Measurements from ENCODE around the gene GNPNAT1. TPM values are rescaled to one million over a fixed set of nuclear protein-coding genes. Genes with fewer than 3 reads are reported as not detected.

Gene GNPNAT1
- total RNA-seq, 1 donor from 2014 or later, result 11.6 TPM

GRCh38 chr14:52821805-52822250 is 30.4 kb upstream of the GNPNAT1 start:
- no peak for TF ChIP-seq CTCF (IDR thresholded peaks at IDR 0.05)
- no peaks in the 10 kb centered on the region for H3K27me3 ChIP-seq
- H3K36me3 ChIP-seq, result no peaks in the 10 kb centered on the region
- DNase-seq (no peak), ATAC-seq (no peak)
- H3K27ac ChIP-seq, result no peak overlapping the region
- intact Hi-C loops (cut with DNase I), result no loop called here
- no peaks in the 10 kb centered on the region for H3K9me3 ChIP-seq
- H3K4me3 ChIP-seq, result no peak overlapping the region
- no peaks in the 10 kb centered on the region for H3K4me1 ChIP-seq

- no peak for ATAC-seq
- TF ChIP-seq CTCF (IDR thresholded peaks at IDR 0.05), result no peak
- H3K9me3 ChIP-seq, result no peaks in the 10 kb centered on the region
- no peaks in the 10 kb centered on the region for H3K4me1 ChIP-seq
- H3K36me3 ChIP-seq, result no peaks in the 10 kb centered on the region
- H3K27ac ChIP-seq, result no peak overlapping the region
- no peak for DNase-seq
- no peaks in the 10 kb centered on the region for H3K27me3 ChIP-seq
- intact Hi-C loops (cut with DNase I), result no loop called here
- no peak overlapping the region for H3K4me3 ChIP-seq
Observed at GRCh38 chr14:52808101-52808500, 16.7 kb upstream of the GNPNAT1 start.

- no peak for DNase-seq
- no peak for TF ChIP-seq CTCF (IDR thresholded peaks at IDR 0.05)
- ATAC-seq, result no peak
- H3K9me3 ChIP-seq, result no peaks in the 10 kb centered on the region
- no peak overlapping the region for H3K27ac ChIP-seq
- H3K36me3 ChIP-seq, result no peaks in the 10 kb centered on the region
- H3K27me3 ChIP-seq, result no peaks in the 10 kb centered on the region
- intact Hi-C loops (cut with DNase I), result no loop called here
- no peak overlapping the region for H3K4me3 ChIP-seq
- H3K4me1 ChIP-seq, result no peaks in the 10 kb centered on the region
Observed at GRCh38 chr14:52806115-52806514, 14.7 kb upstream of the GNPNAT1 start.

GRCh38 chr14:52802597-52802996 is 11.2 kb upstream of the GNPNAT1 start:
- no peaks in the 10 kb centered on the region for H3K4me1 ChIP-seq
- no peak overlapping the region for H3K4me3 ChIP-seq
- H3K27me3 ChIP-seq, result no peaks in the 10 kb centered on the region
- no peaks in the 10 kb centered on the region for H3K36me3 ChIP-seq
- TF ChIP-seq CTCF (IDR thresholded peaks at IDR 0.05), result no peak
- no peak overlapping the region for H3K27ac ChIP-seq
- ATAC-seq, result no peak
- intact Hi-C loops (cut with DNase I), result no loop called here
- no peaks in the 10 kb centered on the region for H3K9me3 ChIP-seq
- DNase-seq, result no peak

- H3K4me1 ChIP-seq, result no peaks in the 10 kb centered on the region
- no peaks in the 10 kb centered on the region for H3K9me3 ChIP-seq
- DNase-seq, result no peak
- intact Hi-C loops (cut with DNase I), result no loop called here
- H3K36me3 ChIP-seq, result no peaks in the 10 kb centered on the region
- H3K27ac ChIP-seq, result peak overlapping the region; percentile 43
- no peak overlapping the region for H3K4me3 ChIP-seq
- TF ChIP-seq CTCF (IDR thresholded peaks at IDR 0.05), result no peak
- peak; percentile 17 for ATAC-seq
- H3K27me3 ChIP-seq, result no peaks in the 10 kb centered on the region
Observed at GRCh38 chr14:52801014-52801712, 9.8 kb upstream of the GNPNAT1 start.

- H3K9me3 ChIP-seq, result no peaks in the 10 kb centered on the region
- H3K36me3 ChIP-seq, result no peaks in the 10 kb centered on the region
- DNase-seq, result no peak
- H3K4me3 ChIP-seq, result no peak overlapping the region
- intact Hi-C loops (cut with DNase I), result no loop called here
- TF ChIP-seq CTCF (IDR thresholded peaks at IDR 0.05), result no peak
- no peak for ATAC-seq
- H3K4me1 ChIP-seq, result no peaks in the 10 kb centered on the region
- no peaks in the 10 kb centered on the region for H3K27me3 ChIP-seq
- H3K27ac ChIP-seq, result no peak overlapping the region
Observed at GRCh38 chr14:52798826-52799225, 7.4 kb upstream of the GNPNAT1 start.

All from upper lobe of right lung (tissue), 1 donor.